HG02571 (cell line): ENCODE results near the gene TGFA.

ENCODE experiments used
- ATAC-seq: cut with Tn5 transposase; IDR thresholded peaks from one replicate; pipeline ENCODE4 v1.9.1; 2021; ENCODE audit warnings: mild to moderate bottlenecking, moderate library complexity; ENCODE audit not compliant: unreplicated experiment

The TGFA gene

DNA sequence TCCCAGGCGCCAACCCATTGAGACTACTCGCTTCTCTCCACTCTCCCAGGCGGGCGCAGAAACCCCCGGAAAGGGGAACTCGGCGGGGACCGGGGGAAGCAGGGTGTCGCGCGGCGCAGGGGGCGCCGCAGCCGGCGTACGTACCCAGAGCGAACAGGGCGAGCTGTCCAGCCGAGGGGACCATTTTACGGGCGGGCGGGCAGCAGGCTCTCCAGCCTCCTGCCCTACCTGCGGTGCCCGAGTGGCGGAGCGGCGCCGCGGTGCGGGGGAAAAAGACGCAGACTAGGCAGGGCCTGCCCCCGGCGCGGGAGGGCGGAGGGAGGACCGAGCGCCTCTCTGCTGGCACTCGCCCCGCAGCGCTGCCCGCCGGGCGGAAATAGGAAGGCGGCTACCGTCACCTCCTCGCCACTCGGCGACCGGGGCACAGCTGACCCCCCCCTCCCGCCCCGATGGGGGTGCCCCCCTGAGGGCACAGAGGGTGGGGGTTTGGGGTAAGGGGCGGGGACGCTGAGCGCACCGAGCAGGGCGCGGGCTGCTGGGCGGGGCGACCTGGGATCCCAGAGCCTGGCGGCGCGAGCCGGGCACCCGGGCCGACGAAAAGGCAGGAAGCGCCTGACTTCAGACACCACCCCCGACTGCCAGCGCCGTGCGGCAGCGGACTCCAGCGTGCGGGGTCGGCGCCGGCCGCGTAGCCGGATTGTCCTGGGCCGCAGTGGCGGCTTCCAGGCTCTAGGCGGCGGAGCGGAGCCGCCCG, at the start of gene TGFA:
TSS of gene TGFA (minus strand) at position 243 of the 754 bp plus-strand sequence. CDS start at position 184, 59 bp downstream.
- ATAC-seq: peak; percentile 69

DNA sequence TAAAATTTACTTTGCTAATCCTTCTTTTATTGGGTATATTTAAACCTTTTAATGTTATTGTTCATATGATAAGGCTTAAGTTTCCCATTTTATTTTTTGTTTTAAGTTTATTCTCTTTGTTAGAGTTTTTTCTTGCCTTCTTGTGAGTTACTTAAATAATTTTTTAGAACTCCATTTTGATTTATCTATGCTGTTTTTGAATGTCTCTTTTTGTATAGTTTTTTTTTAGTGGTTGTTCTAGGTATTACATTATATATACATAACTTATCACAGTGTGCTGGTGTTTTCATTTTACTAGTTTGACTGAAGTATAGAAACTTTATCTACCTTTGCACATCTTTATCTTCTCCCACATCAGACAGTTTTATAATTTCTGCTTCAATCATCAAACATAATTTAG, 49.4 kb upstream of the TGFA start:
- ATAC-seq: no peak

DNA sequence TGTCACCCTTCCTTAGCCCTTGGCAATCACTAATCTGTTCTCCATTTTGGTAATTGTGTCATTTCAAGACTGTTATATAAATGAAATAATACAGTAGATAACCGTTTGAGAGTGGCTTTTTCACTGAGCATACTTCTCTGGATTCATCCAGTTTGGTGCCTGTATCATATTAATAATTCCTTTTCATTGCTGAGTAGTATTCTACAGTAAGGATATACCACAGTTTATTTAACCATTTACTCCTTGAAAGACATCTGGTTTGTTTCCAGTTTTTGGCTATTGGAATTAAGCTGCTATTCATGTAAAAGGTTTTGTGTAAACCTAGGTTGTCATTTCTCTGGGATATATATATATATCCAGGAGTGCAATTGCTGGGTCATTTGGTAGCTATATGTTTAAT, 44.6 kb upstream of the TGFA start:
- no peak for ATAC-seq

DNA sequence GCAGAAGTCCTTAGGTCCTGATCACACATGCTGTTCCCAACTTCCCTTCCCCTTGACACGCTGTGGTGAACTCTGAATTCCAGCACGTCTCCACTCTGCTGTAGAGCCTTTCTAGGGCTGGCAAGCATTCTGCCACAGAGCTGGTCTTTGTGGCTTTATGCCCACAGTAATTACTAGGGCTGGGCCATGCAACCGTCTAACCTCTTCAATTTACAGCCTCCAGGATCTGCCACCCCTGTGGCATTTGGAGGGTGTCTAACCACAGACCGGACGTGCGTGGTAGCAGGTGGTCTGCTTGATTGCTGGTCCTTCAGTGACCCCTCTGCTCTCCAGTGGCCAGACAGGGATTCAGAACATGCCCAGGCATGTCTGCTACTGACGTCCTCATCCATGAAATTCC, 43.1 kb upstream of the TGFA start:
- ATAC-seq: no peak

- no peak for ATAC-seq
Measured at GRCh38 chr2:70596293-70596692, 42.7 kb upstream of the TGFA start.

DNA sequence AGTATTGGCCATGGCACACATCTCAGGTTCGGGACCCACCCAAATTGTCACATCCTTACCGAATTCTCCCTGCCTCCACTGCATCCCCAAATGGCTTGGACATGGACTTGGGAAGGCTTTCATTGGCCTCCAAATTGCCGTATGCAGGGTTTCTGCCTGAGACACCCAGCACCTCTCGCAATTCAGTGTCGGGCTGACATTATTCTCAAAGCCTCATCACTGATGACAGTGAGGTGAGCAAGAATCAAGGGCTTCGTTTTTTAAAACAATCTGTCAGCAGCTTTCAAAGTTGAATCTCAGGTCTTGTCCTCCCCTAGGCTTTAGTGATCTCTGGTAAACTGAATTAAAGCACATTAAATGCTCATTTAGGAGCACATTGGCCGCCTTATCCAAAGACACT, 29.5 kb upstream of the TGFA start:
- ATAC-seq: no peak

DNA sequence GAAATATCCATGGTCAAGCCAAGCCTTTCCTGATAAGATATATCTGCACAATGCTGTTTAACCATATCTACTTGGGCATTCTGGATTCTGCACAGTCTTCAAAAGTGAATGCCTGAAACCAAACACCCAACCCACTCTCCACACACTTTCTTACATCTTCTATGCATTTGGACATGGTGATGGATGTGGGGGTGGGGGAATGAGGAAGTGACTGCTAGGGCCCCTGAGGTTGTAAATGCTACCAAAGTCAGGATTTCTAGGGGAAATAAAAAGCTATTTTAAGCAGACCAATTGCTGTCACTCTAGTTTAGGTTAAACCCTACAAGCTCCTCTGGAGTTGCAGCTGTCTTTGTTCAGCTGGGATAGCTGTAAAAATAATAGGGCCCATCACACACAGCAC, 26.7 kb upstream of the TGFA start:
- ATAC-seq: no peak

DNA sequence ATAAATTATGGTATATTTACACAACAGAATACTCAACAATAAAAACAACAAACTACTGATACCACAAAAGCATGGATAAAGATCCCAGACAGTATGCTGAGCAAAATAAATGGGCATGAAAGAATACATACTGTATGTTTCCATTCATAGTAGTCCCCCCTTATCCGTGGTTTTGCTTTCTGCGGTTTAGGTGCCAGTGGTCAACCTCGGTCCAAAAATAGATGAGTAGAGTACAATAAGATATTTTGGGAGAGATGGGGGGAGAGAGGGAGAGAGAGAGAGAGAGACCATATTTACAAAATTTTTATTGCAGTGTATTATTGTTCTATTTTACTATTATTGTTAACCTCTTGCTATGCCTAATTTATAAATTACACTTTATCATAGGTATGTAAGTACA, 21.0 kb upstream of the TGFA start:
- no peak for ATAC-seq

DNA sequence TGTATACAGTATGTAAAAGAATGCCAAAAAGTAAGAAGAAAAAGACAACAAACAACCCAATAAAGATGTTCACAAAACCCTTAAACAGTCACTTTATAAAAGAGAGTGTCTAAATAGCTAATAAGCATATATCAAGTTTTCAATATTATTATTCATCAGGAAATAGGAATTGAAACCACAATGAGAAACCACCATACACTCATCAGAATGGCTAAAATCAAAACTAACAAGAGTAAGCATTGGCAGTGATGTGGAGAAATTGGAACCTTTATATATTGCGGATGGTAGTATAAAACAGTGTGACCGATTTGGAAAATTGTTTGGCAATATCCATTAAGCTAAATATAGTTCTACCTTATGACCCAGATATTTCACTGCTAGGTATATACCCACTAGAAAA, 20.5 kb upstream of the TGFA start:
- no peak for ATAC-seq

DNA sequence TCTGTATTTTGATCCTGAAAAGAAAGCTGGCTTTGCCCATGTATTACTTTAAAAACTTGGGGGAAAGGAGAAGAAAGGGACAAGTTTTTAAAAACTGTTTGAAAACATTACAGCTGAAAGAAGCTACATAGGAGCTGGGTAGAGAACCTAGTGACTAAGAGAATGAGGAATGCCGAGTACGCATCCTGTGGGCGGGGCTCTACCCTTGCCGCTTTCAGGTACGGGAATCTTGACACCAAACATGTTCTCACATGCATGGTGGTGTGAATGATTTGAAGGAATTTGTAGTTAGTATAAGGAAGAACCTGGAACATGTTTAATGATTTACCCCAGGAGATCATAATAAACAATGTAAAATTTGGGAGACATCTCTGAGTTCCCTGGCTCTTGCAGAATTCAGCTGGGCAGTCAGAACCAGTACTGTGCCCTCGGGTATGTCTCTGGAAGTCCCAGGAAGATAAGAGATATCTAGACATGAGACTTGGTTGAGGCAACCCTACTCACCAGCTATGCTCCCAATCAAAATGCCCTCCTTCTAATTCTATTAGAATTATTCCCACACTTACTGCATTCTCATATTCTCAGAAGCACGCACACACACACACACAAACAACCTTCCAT, 16.5 kb upstream of the TGFA start:
- ATAC-seq: no peak

- no peak for ATAC-seq
Measured at GRCh38 chr2:70569559-70569958, 15.9 kb upstream of the TGFA start.

- no peak for ATAC-seq
Measured at GRCh38 chr2:70566906-70567305, 13.3 kb upstream of the TGFA start.

DNA sequence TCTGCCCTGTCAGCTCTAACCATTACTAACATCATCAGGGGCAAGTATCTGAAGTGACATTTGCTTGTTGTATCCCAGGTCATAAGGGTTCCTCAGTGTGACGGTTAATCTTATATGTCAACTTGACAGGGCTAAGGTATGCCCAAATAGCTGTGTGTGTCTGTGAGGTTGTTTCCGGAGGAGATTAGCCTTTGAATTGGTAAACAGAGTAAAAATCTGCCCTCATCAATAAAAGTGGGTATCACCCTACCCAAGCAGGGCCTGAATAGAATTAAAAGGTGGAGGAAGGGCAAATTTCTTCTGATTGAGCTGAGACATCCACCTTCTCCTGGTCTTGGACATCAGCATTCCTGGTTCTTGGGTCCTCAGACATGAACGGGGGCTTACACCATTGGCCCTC, 12.8 kb upstream of the TGFA start:
- no peak for ATAC-seq

- ATAC-seq: no peak
Measured at GRCh38 chr2:70565039-70565731, 11.6 kb upstream of the TGFA start.

DNA sequence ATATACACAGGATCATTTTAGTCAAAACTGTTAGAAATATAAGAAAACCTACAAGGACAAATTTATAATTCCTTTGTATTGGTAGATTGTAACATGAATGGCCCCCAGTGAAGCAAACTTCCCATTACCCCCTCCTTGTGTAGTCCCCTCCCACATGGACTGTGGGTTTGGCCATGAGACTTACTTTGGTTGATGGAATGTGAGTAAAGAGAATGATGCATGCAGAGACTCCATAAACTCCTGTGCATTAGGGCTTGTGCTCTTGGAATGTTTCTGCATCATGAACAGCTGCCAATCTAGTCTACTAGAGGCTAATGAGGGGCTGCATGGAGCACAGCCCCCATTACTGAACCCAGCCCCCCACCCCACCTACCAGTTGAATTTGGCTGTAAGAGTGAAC, 8.3 kb upstream of the TGFA start:
- ATAC-seq: no peak

DNA sequence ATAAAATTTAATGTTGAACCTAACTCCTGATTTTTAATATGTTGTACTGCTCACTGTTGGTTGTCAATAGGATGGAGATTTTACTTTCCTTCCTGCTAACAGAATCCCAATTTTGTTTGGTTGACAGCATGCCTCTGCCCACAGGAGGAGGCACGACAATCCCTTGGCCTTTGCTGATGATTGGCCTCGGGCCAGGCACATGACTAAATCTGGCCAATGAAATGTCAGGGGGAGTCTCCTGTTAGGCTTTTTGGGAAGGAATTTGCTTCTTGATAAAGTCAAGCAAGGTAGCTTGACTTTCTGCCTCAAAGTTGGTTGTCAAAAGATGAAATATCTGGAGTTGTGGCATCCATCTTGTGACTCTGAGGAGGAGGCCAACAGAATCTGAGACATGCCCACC, 6.8 kb upstream of the TGFA start:
- no peak for ATAC-seq

GRCh38 chr2:70560040-70560439, 6.4 kb upstream of the TGFA start:
- no peak for ATAC-seq

DNA sequence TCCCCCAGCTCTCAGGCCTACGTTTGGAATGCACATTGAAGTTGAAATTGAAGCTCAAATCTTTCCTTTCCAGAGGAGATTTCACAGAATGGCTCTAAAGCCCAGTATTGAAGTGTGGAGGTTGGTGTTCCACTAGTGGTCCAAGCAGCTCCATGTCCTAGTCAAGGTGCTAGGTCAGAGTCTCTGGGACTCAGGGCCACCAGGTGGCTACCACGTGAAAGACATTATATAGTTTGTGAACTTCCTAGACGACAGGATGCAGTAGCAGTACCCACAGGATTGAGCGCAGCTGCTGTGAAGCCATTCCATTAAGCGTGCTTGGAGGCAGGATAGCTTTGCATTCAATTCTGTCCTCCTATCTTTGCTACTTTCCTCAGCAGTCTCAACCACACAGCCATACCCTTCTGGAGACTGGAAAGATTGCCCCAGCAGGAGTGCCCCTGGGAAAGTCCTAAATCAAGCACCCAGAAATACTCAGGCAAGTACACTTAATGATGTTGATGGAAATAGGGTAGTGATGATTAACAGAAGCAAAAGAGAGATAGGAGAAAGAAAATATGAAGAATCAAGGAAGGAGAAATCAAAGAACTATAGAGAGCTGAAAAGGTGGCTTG, 4.7 kb upstream of the TGFA start:
- ATAC-seq: no peak

DNA sequence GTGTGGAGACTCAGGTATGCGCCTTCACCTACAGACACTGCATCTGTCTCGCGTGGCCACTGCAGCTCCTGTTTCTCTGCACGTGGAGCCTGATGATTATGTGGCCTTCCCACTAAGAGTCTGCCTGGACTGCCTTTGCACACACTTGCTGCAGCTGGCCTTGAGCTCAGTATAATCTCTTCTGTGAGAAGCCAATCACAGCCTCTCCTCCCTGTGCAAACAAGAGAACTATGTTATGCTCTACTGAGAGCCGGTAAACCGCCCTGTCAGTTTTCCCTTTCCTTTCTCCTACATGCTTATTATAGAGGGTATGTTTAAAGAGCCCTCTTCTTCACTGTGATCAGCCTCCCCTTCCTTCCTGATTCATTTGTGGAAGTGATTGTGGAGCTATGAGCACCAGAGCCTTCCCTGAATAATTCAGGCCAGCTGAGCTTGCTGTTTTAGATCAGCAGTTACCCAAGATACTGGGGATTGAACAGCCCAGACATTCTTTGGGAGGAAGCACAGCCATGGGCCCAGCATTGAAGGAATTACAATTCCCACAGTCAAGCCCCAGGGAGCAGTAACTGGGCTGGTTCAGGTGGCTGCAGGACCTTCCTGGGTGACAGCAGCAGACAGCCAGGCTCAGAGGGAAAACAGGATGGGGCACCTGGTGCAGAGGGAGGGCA, 3.7 kb upstream of the TGFA start:
- ATAC-seq: no peak

GRCh38 chr2:70556608-70557007, 3.0 kb upstream of the TGFA start:
- no peak for ATAC-seq

GRCh38 chr2:70554338-70554892, 789 bp upstream of the TGFA start:
- no peak for ATAC-seq
